Skeletal muscle tissue (tissue), 4 donors: ENCODE measurements around the gene SHISA2. TPM values are rescaled to one million over a fixed set of nuclear protein-coding genes. Genes with fewer than 3 reads are reported as not detected.
A peak's percentile ranks its signal among the peaks of the same experiment; 100 is the strongest.

ENCODE experiments used
- H3K27ac ChIP-seq: one replicate; pipeline ENCODE4 v1.7.0; 2013; ENCODE audit warnings: mild to moderate bottlenecking, low read depth, low read length, inconsistent platforms
- H3K27me3 ChIP-seq, 3 donors: one replicate each; pipeline ENCODE4 v1.7.0; 2013; ENCODE audit warnings: low read length in 3 of 3; ENCODE audit not compliant: control insufficient read depth in 3 of 3, insufficient read depth in 3 of 3
- H3K36me3 ChIP-seq, 3 donors: one replicate each; pipeline ENCODE4 v1.7.0; 2013; ENCODE audit warnings: low read length in 3 of 3; ENCODE audit not compliant: control insufficient read depth in 3 of 3, insufficient read depth in 3 of 3
- H3K4me1 ChIP-seq, 3 donors: one replicate each; pipeline ENCODE4 v1.7.0; 2013; ENCODE audit warnings: low read length in 3 of 3, mild to moderate bottlenecking in 3 of 3; ENCODE audit not compliant: control insufficient read depth in 3 of 3, insufficient read depth in 3 of 3
- H3K4me3 ChIP-seq, 3 donors: one replicate each; pipeline ENCODE4 v1.7.0; 2013; ENCODE audit warnings: low read length in 3 of 3
- H3K9ac ChIP-seq, 3 donors: one replicate each; pipeline ENCODE4 v1.7.0; 2013; ENCODE audit warnings: low read length in 3 of 3, mild to moderate bottlenecking in 3 of 3, moderate library complexity in 2 of 3, low read depth in 1 of 3
- H3K9me3 ChIP-seq, 3 donors: one replicate each; pipeline ENCODE4 v1.7.0; 2013; ENCODE audit warnings: low read length in 3 of 3; ENCODE audit not compliant: control insufficient read depth in 3 of 3
- total RNA-seq: library from RNA; depleted of rRNA; stranded (reverse); fragments of >200 nt; gene quantifications from one replicate; pipeline ENCODE4 v1.2.3, GENCODE V29; 2014
- donor health status: Osteomylitis.

Gene SHISA2
- total RNA-seq, 1 donor from 2014 or later: 149 TPM

GRCh38 chr13:26036383-26036782 lies 15.4 kb downstream of the SHISA2 start:
- no peaks in the 10 kb centered on the region for H3K27me3 ChIP-seq
- no peaks in the 10 kb centered on the region for H3K9me3 ChIP-seq
- no peaks in the 10 kb centered on the region for H3K4me1 ChIP-seq
- no peak overlapping the region for H3K9ac ChIP-seq
- no peak overlapping the region for H3K4me3 ChIP-seq
- no peak overlapping the region for H3K27ac ChIP-seq
- peaks cover 0 to 4% (median 0%) of the 10 kb centered on the region in 3 donors for H3K36me3 ChIP-seq

- Histone ChIP-seq H3K9me3 (peaks cover 0 to 2% (median 0%) of the 10 kb centered on the region in 3 donors), H3K27ac (no peak overlapping the region), H3K9ac (no peak overlapping the region), H3K27me3 (no peaks in the 10 kb centered on the region), H3K4me1 (no peaks in the 10 kb centered on the region), H3K36me3 (peaks cover 0 to 4% (median 0%) of the 10 kb centered on the region in 3 donors), H3K4me3 (no peak overlapping the region)
Measured at GRCh38 chr13:26034018-26034417, 17.8 kb downstream of the SHISA2 start.

GRCh38 chr13:26030331-26030730 lies 21.5 kb downstream of the SHISA2 start:
- no peaks in the 10 kb centered on the region for H3K27me3 ChIP-seq
- no peak overlapping the region for H3K4me3 ChIP-seq
- H3K27ac ChIP-seq: no peak overlapping the region
- H3K9me3 ChIP-seq: peaks cover 0 to 2% (median 0%) of the 10 kb centered on the region in 3 donors
- no peak overlapping the region for H3K9ac ChIP-seq
- no peaks in the 10 kb centered on the region for H3K36me3 ChIP-seq
- no peaks in the 10 kb centered on the region for H3K4me1 ChIP-seq

- Histone ChIP-seq H3K27me3 (no peaks in the 10 kb centered on the region), H3K36me3 (no peaks in the 10 kb centered on the region), H3K9me3 (peaks cover 0 to 2% (median 0%) of the 10 kb centered on the region in 3 donors), H3K27ac (no peak overlapping the region), H3K4me1 (no peaks in the 10 kb centered on the region), H3K4me3 (no peak overlapping the region), H3K9ac (no peak overlapping the region)
Measured at GRCh38 chr13:26029581-26030136, 22.2 kb downstream of the SHISA2 start.

- H3K4me1 ChIP-seq: peaks cover 18 to 19% (median 18%) of the 10 kb centered on the region in 3 donors
- no peaks in the 10 kb centered on the region for H3K27me3 ChIP-seq
- peaks cover 0 to 2% (median 0%) of the 10 kb centered on the region in 3 donors for H3K9me3 ChIP-seq
- H3K27ac ChIP-seq: no peak overlapping the region
- H3K36me3 ChIP-seq: no peaks in the 10 kb centered on the region
- H3K4me3 ChIP-seq: no peak overlapping the region
- H3K9ac ChIP-seq: no peak overlapping the region
Measured at GRCh38 chr13:26026211-26026610, 25.6 kb downstream of the SHISA2 start.

- Histone ChIP-seq H3K4me3 (no peak overlapping the region), H3K27ac (no peak overlapping the region), H3K36me3 (no peaks in the 10 kb centered on the region), H3K27me3 (no peaks in the 10 kb centered on the region), H3K4me1 (peaks cover 18 to 23% (median 23%) of the 10 kb centered on the region in 3 donors), H3K9me3 (peaks cover 0 to 1% (median 0%) of the 10 kb centered on the region in 3 donors), H3K9ac (no peak overlapping the region)
Measured at GRCh38 chr13:26025771-26026170, 26.0 kb downstream of the SHISA2 start.

GRCh38 chr13:26025196-26025595 lies 26.6 kb downstream of the SHISA2 start:
- H3K27ac ChIP-seq: no peak overlapping the region
- H3K36me3 ChIP-seq: no peaks in the 10 kb centered on the region
- H3K9me3 ChIP-seq: no peaks in the 10 kb centered on the region
- no peak overlapping the region for H3K9ac ChIP-seq
- no peak overlapping the region for H3K4me3 ChIP-seq
- H3K27me3 ChIP-seq: no peaks in the 10 kb centered on the region
- peaks cover 23 to 29% (median 27%) of the 10 kb centered on the region in 3 donors for H3K4me1 ChIP-seq

GRCh38 chr13:26024558-26024957 lies 27.3 kb downstream of the SHISA2 start:
- no peaks in the 10 kb centered on the region for H3K9me3 ChIP-seq
- H3K9ac ChIP-seq: no peak overlapping the region
- no peak overlapping the region for H3K4me3 ChIP-seq
- H3K27ac ChIP-seq: no peak overlapping the region
- peaks cover 29 to 35% (median 30%) of the 10 kb centered on the region in 3 donors for H3K4me1 ChIP-seq
- H3K36me3 ChIP-seq: no peaks in the 10 kb centered on the region
- H3K27me3 ChIP-seq: no peaks in the 10 kb centered on the region

- Histone ChIP-seq H3K4me3 (peak overlapping the region in 1 of 3 donors; percentile 19), H3K27me3 (no peaks in the 10 kb centered on the region), H3K36me3 (no peaks in the 10 kb centered on the region), H3K27ac (peak overlapping the region; percentile 57), H3K9ac (peak overlapping the region in 1 of 3 donors; percentile 19), H3K9me3 (no peaks in the 10 kb centered on the region), H3K4me1 (peaks cover 32 to 42% (median 40%) of the 10 kb centered on the region in 3 donors)
Measured at GRCh38 chr13:26022538-26023292, 29.1 kb downstream of the SHISA2 start.

- Histone ChIP-seq H3K27me3 (no peaks in the 10 kb centered on the region), H3K9ac (peak overlapping the region in 1 of 3 donors; percentile 7), H3K9me3 (no peaks in the 10 kb centered on the region), H3K36me3 (no peaks in the 10 kb centered on the region), H3K27ac (peak overlapping the region; percentile 57), H3K4me1 (peaks cover 32 to 47% (median 43%) of the 10 kb centered on the region in 3 donors), H3K4me3 (no peak overlapping the region)
Measured at GRCh38 chr13:26021956-26022355, 29.9 kb downstream of the SHISA2 start.
